ENCODE results near the gene MYLIP. TPM values are rescaled to one million over a fixed set of nuclear protein-coding genes. Genes with fewer than 3 reads are reported as not detected.

Gene MYLIP
- total and polyA plus RNA-seq, 12 donors, result 7.5 to 49.2 (median 28.8) TPM

DNA sequence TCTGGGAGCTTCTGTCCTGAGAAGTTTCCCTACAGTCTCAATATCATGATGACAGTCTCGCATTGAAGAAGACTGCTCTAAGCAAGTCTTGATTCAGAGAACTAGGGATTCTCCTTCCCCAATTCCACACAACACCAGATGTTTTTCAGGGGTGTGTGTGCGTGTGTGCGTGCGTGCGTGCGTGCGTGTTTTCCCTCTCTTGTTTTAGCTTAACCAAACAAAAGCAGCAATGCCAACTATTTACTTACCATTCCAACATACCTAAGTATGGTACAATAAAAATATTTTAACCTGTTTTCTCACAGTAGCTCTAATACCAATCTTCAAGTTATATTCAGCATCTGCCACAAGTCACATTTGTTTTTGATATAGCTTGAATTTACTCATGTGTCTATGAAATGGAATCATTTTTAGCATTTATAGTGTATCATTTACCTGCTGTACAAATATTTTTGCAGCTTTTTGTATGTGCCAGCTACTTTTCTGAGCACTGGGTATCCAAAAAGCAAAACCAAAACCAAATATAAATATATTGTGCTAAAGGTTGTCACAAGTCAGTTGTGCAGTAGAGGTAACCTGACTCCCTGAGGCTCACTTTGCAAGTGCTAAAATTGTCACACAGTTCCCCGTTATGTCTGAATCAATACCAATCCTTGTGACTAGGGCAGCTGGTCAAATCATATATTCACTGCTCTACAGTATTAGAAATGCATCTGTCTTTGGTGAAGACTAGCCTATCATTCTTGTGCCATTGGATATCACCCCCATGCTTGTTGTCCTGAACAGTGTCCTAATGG, 21.7 kb upstream of the MYLIP start:
- Histone ChIP-seq H3K36me3 (replicated peaks in 1 of 2) (no peaks in the 10 kb centered on the region), H3K4me3 (no peak overlapping the region), H3K4me1 (replicated peaks in 1 of 2) (peaks cover 0 to 9% of the 10 kb centered on the region in 2 donors), H3K27me3 (no peaks in the 10 kb centered on the region), H3K9me3 (replicated peaks in 1 of 3) (no peaks in the 10 kb centered on the region), H3K27ac (no peak overlapping the region)
- intact Hi-C loops (cut with DNase I), result no loop called here
- TF ChIP-seq, protein P1, sequence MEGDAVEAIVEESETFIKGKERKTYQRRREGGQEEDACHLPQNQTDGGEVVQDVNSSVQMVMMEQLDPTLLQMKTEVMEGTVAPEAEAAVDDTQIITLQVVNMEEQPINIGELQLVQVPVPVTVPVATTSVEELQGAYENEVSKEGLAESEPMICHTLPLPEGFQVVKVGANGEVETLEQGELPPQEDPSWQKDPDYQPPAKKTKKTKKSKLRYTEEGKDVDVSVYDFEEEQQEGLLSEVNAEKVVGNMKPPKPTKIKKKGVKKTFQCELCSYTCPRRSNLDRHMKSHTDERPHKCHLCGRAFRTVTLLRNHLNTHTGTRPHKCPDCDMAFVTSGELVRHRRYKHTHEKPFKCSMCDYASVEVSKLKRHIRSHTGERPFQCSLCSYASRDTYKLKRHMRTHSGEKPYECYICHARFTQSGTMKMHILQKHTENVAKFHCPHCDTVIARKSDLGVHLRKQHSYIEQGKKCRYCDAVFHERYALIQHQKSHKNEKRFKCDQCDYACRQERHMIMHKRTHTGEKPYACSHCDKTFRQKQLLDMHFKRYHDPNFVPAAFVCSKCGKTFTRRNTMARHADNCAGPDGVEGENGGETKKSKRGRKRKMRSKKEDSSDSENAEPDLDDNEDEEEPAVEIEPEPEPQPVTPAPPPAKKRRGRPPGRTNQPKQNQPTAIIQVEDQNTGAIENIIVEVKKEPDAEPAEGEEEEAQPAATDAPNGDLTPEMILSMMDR (IDR thresholded peaks at IDR 0.05), result no peak
- TF ChIP-seq POLR2A (IDR thresholded peaks at IDR 0.05), result no peak
- no peak for DNase-seq
- WGBS, 4 donors, result 93 to 98% (median 95%) methylated on average over 8 of the region's 8 CpGs

DNA sequence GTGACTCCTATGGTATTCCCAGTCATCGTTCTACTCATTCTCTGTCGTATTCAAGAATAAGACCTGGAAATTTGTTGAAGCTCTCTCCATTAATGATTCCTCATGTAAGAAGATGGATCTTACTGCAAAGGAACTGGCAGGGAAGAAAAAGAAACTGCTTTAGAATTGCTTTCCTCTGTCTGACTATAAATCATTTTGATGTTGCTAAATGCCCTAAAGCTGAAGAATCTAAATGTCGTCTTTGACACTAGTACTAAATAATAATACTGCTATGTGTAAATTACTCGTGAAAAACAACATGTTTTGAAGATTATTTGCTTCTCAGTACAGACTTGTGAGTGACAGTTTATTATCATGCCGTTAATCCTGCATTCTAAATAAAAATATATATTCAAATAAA, 20.5 kb upstream of the MYLIP start:
- peaks cover 0 to 9% of the 10 kb centered on the region in 2 donors for H3K4me1 ChIP-seq (replicated peaks in 1 of 2)
- no peak overlapping the region for H3K27ac ChIP-seq
- intact Hi-C loops (cut with DNase I), result no loop called here
- H3K9me3 ChIP-seq (replicated peaks in 1 of 3), result no peaks in the 10 kb centered on the region
- 68 to 78% (median 73%) methylated on average over 5 of the region's 5 CpGs for WGBS, 4 donors
- H3K27me3 ChIP-seq, result no peaks in the 10 kb centered on the region
- no peaks in the 10 kb centered on the region for H3K36me3 ChIP-seq (replicated peaks in 1 of 2)
- TF ChIP-seq, protein P1 (IDR thresholded peaks at IDR 0.05), result no peak
- no peak for TF ChIP-seq POLR2A (IDR thresholded peaks at IDR 0.05)
- DNase-seq, result no peak
- H3K4me3 ChIP-seq, result no peak overlapping the region

DNA sequence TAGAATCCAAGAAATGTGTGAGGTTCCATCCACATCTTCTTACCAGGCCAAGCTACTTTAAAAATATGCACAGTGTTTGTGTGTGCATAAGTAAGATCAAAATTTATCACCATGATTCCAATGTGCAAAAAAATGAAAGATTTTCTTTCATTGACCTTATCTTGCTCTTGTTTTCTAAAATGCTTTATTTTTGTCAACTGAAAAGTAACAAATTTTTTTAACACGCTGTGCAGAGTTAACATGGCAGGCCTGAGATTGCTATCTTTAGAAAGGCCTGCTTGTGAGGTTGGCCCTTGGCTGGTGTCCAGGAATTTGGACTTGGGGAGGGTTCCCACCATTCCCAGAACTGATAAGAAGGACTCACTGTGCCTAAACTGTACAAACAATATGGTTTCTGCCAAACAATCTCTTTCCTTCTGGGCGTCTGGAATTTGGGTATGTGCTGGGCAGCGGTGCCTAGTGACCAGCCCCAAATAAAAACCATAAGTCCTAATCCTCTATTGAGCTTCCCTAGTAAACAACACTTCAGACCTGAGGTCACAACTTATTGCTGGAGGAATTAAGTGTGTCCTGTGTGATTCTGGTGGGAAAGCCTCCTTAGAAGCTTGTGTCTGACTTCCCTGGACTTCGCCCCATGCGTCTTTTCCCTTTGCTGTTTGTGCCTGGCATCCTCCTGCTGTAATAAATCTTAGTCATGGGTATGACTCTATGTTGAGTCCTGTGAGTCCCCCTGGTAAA, 19.8 kb upstream of the MYLIP start:
- WGBS, 4 donors, result 76 to 84% (median 78%) methylated on average over 5 of the region's 5 CpGs
- TF ChIP-seq POLR2A (IDR thresholded peaks at IDR 0.05), result no peak
- TF ChIP-seq, protein P1 (IDR thresholded peaks at IDR 0.05), result no peak
- Histone ChIP-seq H3K36me3 (replicated peaks in 1 of 2) (no peaks in the 10 kb centered on the region), H3K9me3 (replicated peaks in 1 of 3) (no peaks in the 10 kb centered on the region), H3K4me1 (replicated peaks in 1 of 2) (peaks cover 0 to 9% of the 10 kb centered on the region in 2 donors), H3K27ac (no peak overlapping the region), H3K4me3 (no peak overlapping the region), H3K27me3 (no peaks in the 10 kb centered on the region)
- peak; percentile 25 to 79 (median 67) for DNase-seq
- intact Hi-C loops (cut with DNase I), result no loop called here

DNA sequence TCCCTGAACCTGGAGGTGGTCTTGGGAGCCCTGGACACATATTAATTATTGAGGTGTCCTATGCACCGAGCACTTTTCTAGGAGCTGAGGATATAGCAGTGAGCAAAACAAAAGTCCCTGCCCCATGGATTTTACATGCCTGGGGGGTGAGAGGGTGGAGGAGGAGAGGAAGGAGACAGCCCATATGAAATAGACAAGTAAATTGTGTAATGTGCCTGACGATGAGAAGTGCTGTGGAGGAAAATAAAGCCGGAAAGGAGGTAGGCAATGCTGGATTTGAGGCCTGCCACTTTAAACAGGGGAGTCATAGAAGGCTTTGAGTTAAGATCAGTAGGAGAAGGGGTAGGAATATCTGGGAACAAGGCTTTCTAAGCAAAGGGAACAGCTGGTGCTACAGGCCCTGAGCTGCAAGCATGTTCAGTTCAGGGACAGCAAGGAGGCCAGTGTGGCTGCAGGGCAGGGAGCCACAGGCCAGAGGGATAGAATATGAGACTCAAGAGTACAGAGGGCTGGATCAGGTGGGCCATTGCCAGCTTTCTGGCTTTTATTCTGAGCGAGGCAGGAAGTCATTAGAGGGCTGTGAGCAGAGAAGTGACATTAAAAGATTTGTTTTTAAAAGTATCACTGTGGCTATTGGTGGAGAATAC, 19.1 kb upstream of the MYLIP start:
- 60 to 75% (median 64%) methylated on average over 4 of the region's 4 CpGs for WGBS, 4 donors
- intact Hi-C loops (cut with DNase I), result no loop called here

More for the DNA sequence above, 19.1 kb upstream of the MYLIP start:
- DNase-seq, result peak in 2 of 7 donors; percentile 10 to 31
- peaks cover 0 to 9% of the 10 kb centered on the region in 2 donors for H3K4me1 ChIP-seq (replicated peaks in 1 of 2)
- TF ChIP-seq, protein P1 (IDR thresholded peaks at IDR 0.05), result no peak
- no peak for TF ChIP-seq POLR2A (IDR thresholded peaks at IDR 0.05)
- no peaks in the 10 kb centered on the region for H3K9me3 ChIP-seq (replicated peaks in 1 of 3)
- H3K27me3 ChIP-seq, result no peaks in the 10 kb centered on the region
- H3K36me3 ChIP-seq (replicated peaks in 1 of 2), result no peaks in the 10 kb centered on the region
- H3K27ac ChIP-seq, result no peak overlapping the region
- H3K4me3 ChIP-seq, result no peak overlapping the region
